ENCODE measurements around the gene SCARB1.
"Not testable (repeated sequence)": the region's sequence is repeated elsewhere in the genome, so short reads cannot be mapped to it uniquely, and the experiment has no call there.

The SCARB1 gene

DNA sequence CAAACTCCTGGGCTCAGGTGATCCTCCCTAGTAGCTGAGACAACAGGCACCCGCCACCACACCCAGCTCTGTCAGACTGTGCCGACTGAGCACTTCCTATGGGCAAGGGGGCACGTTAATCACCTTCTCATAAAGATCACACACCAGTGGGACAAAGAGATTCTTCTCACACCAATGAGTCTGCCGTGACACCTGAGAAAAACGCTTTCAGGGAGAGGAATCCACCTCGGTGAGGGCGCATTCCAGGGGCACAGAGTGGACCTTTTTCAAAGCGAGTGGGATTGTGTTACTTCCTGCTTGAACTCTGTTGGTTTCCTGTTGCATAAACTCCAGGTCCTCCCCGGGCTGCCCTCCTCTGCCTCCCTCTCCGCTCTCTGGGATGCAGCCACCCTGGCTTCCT, 17.5 kb upstream of the SCARB1 start:
- Histone ChIP-seq H3K36me3 (ENCODE audit: control insufficient read depth, insufficient read depth, low read length) (no peaks in the 10 kb centered on the region), H3K4me3 (ENCODE audit: low read depth, low read length) (no peak overlapping the region), H3K9me3 (ENCODE audit: control insufficient read depth, insufficient read depth, low read length) (no peaks in the 10 kb centered on the region), H3K27me3 (ENCODE audit: control insufficient read depth, insufficient read depth, low read length) (no peaks in the 10 kb centered on the region), H3K27ac (ENCODE audit: low read depth, low read length) (no peak overlapping the region), H3K4me1 (ENCODE audit: control insufficient read depth, insufficient read depth, low read length) (peaks cover 16% of the 10 kb centered on the region; the same call in 1 of the 2 replicates), H3K9ac (ENCODE audit: low read depth, low read length) (no peak overlapping the region)

DNA sequence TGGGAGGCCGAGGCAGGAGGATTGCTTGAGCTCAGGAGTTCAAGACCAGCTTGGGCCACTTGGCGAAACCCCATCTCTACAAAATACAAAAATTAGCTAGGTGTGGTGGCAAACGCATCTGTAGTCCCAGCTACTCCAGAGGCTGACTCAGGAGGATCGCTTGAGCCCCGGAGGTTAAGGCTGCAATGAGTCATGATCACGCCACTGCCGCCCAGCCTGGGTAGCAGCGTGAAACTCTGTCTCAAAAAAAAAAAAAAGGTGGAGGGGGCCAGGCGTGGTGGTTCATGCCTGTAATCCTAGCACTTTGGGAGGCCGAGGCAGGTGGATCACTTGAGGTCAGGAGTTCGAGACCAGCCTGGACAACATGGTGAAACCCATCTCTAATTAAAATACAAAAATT, 16.7 kb upstream of the SCARB1 start:
- peaks cover 16% of the 10 kb centered on the region; the same call in 1 of the 2 replicates for H3K4me1 ChIP-seq (ENCODE audit: control insufficient read depth, insufficient read depth, low read length)
- H3K9ac ChIP-seq (ENCODE audit: low read depth, low read length); H3K27me3 ChIP-seq (ENCODE audit: control insufficient read depth, insufficient read depth, low read length); H3K4me3 ChIP-seq (ENCODE audit: low read depth, low read length); H3K9me3 ChIP-seq (ENCODE audit: control insufficient read depth, insufficient read depth, low read length); H3K36me3 ChIP-seq (ENCODE audit: control insufficient read depth, insufficient read depth, low read length); H3K27ac ChIP-seq (ENCODE audit: low read depth, low read length): not testable (repeated sequence)

DNA sequence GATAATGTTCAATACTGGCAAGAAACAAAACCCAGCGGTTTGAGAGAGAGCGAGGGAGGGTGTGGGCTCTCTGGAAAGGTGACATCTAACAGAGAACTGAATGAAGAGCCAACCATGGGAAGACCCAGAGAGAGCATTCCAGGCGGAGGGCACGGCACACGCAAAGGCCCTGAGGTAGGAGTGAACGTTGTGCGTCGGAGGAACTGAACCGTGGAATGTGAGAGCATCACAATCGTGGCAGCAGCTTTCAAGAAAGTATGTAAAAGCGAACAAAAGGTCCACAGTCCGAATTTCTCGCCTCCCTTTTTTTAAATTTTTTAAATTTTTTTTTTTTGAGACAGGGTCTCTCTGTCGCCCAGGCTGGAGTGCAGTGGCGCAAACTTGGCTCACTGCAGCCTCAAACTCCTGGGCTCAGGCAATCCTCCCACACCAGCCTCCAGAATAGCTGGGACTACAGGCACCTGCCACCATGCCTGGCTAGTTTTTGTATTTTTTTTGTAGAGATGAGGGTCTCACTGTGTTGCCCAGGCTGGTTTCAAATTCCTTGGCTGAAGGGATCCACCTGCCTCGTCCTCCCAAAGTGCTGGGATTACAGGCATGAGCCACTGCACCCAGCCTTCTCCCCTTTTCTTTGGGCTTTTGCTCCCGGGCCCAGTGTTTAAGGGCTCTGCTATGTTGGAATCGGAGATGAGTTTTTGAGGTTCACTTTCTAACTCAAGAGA, 15.3 kb upstream of the SCARB1 start:
- Histone ChIP-seq H3K9me3 (ENCODE audit: control insufficient read depth, insufficient read depth, low read length) (no peaks in the 10 kb centered on the region), H3K9ac (ENCODE audit: low read depth, low read length) (no peak overlapping the region), H3K27ac (ENCODE audit: low read depth, low read length) (no peak overlapping the region), H3K4me3 (ENCODE audit: low read depth, low read length) (no peak overlapping the region), H3K27me3 (ENCODE audit: control insufficient read depth, insufficient read depth, low read length) (no peaks in the 10 kb centered on the region), H3K36me3 (ENCODE audit: control insufficient read depth, insufficient read depth, low read length) (no peaks in the 10 kb centered on the region), H3K4me1 (ENCODE audit: control insufficient read depth, insufficient read depth, low read length) (peaks cover 7% of the 10 kb centered on the region; the same call in 1 of the 2 replicates)

DNA sequence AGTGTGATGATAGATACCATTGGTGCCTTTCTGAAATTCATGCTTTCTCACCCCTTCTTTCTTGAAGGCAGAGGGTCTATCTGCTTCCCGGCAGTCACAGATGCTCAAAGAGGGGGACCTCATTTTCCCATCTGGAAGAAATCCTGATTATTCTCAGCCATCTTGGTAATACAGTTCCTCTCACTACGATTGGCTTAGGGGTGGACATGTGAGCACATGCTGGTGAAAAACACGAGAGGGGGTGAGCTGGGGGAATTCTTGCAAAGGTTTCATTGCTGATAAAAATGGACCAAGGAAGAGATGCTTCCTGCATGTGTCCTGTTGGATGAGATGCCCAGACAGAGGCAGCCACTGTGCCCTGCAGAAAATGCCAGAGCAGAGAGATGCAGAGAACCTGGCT, 13.8 kb upstream of the SCARB1 start:
- Histone ChIP-seq H3K27ac (ENCODE audit: low read depth, low read length) (no peak overlapping the region), H3K36me3 (ENCODE audit: control insufficient read depth, insufficient read depth, low read length) (no peaks in the 10 kb centered on the region), H3K9me3 (ENCODE audit: control insufficient read depth, insufficient read depth, low read length) (no peaks in the 10 kb centered on the region), H3K9ac (ENCODE audit: low read depth, low read length) (no peak overlapping the region), H3K4me1 (ENCODE audit: control insufficient read depth, insufficient read depth, low read length) (no peaks in the 10 kb centered on the region), H3K4me3 (ENCODE audit: low read depth, low read length) (no peak overlapping the region), H3K27me3 (ENCODE audit: control insufficient read depth, insufficient read depth, low read length) (no peaks in the 10 kb centered on the region)

DNA sequence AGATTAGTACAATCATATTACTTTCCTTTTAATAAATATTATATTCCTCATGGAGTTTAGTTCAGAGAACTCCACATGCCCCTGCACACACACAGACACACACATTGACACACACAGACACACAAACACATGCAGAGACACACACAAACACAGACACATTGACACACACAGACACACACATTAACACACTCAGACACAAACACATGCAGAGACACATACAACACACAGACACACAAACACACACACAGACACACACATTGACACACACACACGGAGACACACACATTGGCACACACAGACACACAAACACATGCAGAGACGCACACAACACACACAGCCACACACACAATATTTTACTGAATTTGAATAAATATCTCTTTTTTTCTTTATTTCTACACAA, 12.5 kb upstream of the SCARB1 start:
- H3K9me3 ChIP-seq (ENCODE audit: control insufficient read depth, insufficient read depth, low read length): no peaks in the 10 kb centered on the region
- H3K27ac ChIP-seq (ENCODE audit: low read depth, low read length): no peak overlapping the region
- no peaks in the 10 kb centered on the region for H3K36me3 ChIP-seq (ENCODE audit: control insufficient read depth, insufficient read depth, low read length)
- no peak overlapping the region for H3K4me3 ChIP-seq (ENCODE audit: low read depth, low read length)
- no peak overlapping the region for H3K9ac ChIP-seq (ENCODE audit: low read depth, low read length)
- no peaks in the 10 kb centered on the region for H3K4me1 ChIP-seq (ENCODE audit: control insufficient read depth, insufficient read depth, low read length)
- no peaks in the 10 kb centered on the region for H3K27me3 ChIP-seq (ENCODE audit: control insufficient read depth, insufficient read depth, low read length)

DNA sequence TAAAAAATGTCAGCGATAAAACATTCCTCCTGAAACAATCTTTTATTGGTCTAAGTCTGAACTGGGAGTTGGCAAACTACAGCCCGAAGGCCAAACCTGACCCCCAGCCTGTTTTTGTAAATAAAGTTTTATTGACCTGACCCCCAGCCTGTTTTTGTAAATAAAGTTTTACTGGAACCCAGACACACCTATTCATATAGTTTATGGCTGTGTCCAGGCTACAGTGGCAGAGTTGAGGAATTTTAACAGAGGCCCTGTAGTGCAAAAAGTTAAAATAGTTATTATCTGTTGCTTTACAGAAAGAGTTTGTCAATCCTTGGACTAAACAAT, 12.1 kb upstream of the SCARB1 start:
- Histone ChIP-seq H3K27ac (ENCODE audit: low read depth, low read length) (no peak overlapping the region), H3K9me3 (ENCODE audit: control insufficient read depth, insufficient read depth, low read length) (no peaks in the 10 kb centered on the region)

DNA sequence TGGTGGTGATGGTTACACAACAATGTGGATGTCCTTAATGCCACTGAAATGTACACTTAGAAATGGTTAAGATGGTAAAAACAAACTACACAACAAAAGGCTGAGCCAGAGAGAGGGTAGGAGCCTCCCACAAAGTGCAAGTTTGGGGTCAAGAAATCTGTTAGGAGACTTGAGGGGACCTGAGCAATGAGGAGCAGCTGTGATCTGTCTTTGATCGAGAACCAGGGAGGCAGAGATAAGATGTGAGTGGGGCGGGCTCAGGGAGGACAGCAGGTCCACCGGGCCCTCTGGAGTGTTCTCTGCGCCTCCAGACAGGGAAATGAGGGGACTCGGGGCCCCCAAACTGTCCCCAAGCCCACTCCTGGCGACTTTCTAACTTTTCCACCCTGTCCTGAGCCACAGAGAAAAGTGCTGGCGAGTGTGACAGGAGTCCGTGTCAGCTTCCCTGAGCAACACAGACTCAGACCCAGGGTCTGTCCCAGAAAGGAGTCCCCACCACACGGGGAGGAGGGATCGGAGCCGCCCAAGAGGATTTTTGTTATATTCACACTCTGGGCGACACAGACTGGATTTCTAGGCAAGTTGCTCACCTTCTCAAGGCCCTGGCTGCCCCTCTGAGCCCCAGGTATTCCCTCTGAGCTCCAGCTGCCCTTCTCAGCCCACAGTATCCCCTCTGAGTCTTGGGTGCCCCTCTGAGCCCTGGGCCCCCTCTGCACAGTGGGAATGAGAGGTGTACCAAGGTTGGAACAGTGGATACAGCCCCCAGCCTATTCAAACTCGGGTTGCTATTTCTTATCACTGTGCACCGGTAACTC, 11.5 kb upstream of the SCARB1 start:
- H3K9ac ChIP-seq (ENCODE audit: low read depth, low read length): no peak overlapping the region
- H3K4me1 ChIP-seq (ENCODE audit: control insufficient read depth, insufficient read depth, low read length): no peaks in the 10 kb centered on the region
- H3K36me3 ChIP-seq (ENCODE audit: control insufficient read depth, insufficient read depth, low read length): no peaks in the 10 kb centered on the region
- H3K4me3 ChIP-seq (ENCODE audit: low read depth, low read length): no peak overlapping the region
- H3K9me3 ChIP-seq (ENCODE audit: control insufficient read depth, insufficient read depth, low read length): no peaks in the 10 kb centered on the region
- H3K27ac ChIP-seq (ENCODE audit: low read depth, low read length): no peak overlapping the region
- H3K27me3 ChIP-seq (ENCODE audit: control insufficient read depth, insufficient read depth, low read length): no peaks in the 10 kb centered on the region

More for the DNA sequence above, 12.1 kb upstream of the SCARB1 start:
- Histone ChIP-seq H3K27me3 (ENCODE audit: control insufficient read depth, insufficient read depth, low read length) (no peaks in the 10 kb centered on the region), H3K4me3 (ENCODE audit: low read depth, low read length) (no peak overlapping the region), H3K36me3 (ENCODE audit: control insufficient read depth, insufficient read depth, low read length) (no peaks in the 10 kb centered on the region), H3K9ac (ENCODE audit: low read depth, low read length) (no peak overlapping the region), H3K4me1 (ENCODE audit: control insufficient read depth, insufficient read depth, low read length) (no peaks in the 10 kb centered on the region)

DNA sequence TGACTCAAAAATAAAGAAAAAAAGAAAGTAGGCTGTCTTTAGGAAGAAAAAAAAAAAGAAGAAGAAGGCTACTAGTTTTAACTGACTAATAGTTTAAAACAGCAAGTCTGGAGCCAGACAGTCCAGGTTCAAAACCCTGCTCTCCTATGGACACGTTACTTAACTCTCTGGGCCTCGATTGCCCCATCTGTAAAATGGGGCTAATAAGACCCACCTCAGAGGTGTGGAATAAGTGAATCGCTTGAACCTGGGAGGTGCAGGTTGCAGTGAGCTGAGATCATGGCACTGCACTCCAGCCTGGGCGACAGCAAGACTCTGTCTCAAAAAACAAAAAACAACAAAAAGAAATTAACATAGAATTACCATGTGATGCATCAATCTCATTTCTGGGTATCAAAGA, 10.5 kb upstream of the SCARB1 start:
- no peaks in the 10 kb centered on the region for H3K36me3 ChIP-seq (ENCODE audit: control insufficient read depth, insufficient read depth, low read length)
- H3K4me1 ChIP-seq (ENCODE audit: control insufficient read depth, insufficient read depth, low read length): no peaks in the 10 kb centered on the region
- no peaks in the 10 kb centered on the region for H3K9me3 ChIP-seq (ENCODE audit: control insufficient read depth, insufficient read depth, low read length)
- H3K9ac ChIP-seq (ENCODE audit: low read depth, low read length): no peak overlapping the region
- H3K27ac ChIP-seq (ENCODE audit: low read depth, low read length): no peak overlapping the region
- no peak overlapping the region for H3K4me3 ChIP-seq (ENCODE audit: low read depth, low read length)
- H3K27me3 ChIP-seq (ENCODE audit: control insufficient read depth, insufficient read depth, low read length): no peaks in the 10 kb centered on the region

DNA sequence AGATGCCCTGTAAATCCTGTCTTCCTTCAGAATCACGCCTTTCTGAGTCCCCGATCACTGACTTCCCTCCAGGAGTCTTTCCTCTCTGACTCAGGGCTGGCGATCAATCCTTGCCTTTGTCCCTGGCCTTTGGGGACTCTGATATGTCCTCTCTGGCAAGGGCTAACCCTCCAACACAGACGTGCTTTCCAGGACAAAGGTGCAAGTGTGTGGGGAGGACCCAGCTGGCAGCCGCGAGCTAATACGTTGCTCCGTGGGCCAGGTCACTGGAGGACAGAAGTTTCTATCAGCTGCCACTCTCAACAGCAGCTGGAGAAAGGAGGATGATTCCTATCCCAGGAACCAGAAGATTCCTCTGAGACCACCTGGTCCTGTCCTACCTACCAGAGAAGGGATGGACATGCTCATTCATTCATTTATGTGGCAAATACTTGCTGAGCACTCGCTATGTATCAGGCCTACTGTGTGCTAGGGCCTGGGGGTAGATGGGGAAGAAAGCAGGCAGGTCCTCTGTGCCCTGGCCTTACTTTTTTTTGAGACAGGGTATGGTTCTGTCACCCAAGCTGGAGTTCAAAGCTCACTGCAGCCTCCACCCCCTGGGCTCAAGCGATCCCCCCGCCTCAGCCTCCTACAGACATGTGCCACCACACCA, 8.5 kb upstream of the SCARB1 start:
- Histone ChIP-seq H3K9ac (ENCODE audit: low read depth, low read length) (no peak overlapping the region), H3K9me3 (ENCODE audit: control insufficient read depth, insufficient read depth, low read length) (no peaks in the 10 kb centered on the region), H3K36me3 (ENCODE audit: control insufficient read depth, insufficient read depth, low read length) (no peaks in the 10 kb centered on the region), H3K4me3 (ENCODE audit: low read depth, low read length) (no peak overlapping the region), H3K4me1 (ENCODE audit: control insufficient read depth, insufficient read depth, low read length) (no peaks in the 10 kb centered on the region), H3K27ac (ENCODE audit: low read depth, low read length) (no peak overlapping the region), H3K27me3 (ENCODE audit: control insufficient read depth, insufficient read depth, low read length) (no peaks in the 10 kb centered on the region)

DNA sequence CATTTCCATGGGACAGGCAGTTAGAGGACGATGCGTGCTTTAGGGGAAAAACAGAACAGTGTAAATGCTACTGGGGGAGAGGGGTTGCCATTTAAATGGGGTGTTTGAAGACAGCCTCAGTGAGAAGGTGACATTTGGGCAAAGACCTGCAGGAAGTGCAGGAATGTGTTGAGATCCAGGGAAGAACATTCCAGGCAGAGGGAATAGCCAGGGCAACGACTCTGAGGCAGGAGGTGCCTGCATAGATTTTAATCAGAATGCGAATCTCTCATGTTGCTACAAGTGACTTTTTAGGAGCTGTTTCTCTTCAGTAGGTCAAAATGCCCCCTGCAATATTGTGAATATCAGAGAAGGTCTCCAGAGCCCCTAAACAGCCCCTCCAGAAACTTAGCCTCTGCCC, 7.6 kb upstream of the SCARB1 start:
- Histone ChIP-seq H3K4me1 (ENCODE audit: control insufficient read depth, insufficient read depth, low read length) (no peaks in the 10 kb centered on the region), H3K27me3 (ENCODE audit: control insufficient read depth, insufficient read depth, low read length) (no peaks in the 10 kb centered on the region), H3K4me3 (ENCODE audit: low read depth, low read length) (no peak overlapping the region), H3K9me3 (ENCODE audit: control insufficient read depth, insufficient read depth, low read length) (no peaks in the 10 kb centered on the region), H3K36me3 (ENCODE audit: control insufficient read depth, insufficient read depth, low read length) (no peaks in the 10 kb centered on the region), H3K27ac (ENCODE audit: low read depth, low read length) (no peak overlapping the region), H3K9ac (ENCODE audit: low read depth, low read length) (no peak overlapping the region)

DNA sequence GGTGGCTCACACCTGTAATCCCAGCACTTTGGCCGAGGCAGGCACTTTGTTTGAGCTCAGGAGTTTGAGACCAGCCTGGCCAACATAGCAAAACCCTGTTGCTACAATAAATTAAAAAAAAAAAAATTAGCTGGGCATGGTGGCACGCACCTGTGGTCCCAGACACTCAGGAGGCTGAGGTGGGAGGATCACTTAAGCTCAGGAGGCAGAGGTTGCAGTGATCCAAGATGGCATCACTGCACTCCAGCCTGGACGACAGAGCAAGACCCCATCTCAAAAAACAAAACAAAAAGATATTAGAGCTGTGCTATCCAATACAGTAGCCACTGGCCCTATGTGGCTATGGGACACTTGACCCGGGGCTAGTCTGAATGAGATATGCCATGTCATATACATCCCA, 6.9 kb upstream of the SCARB1 start:
- no peak overlapping the region for H3K9ac ChIP-seq (ENCODE audit: low read depth, low read length)
- H3K36me3 ChIP-seq (ENCODE audit: control insufficient read depth, insufficient read depth, low read length): no peaks in the 10 kb centered on the region
- no peaks in the 10 kb centered on the region for H3K27me3 ChIP-seq (ENCODE audit: control insufficient read depth, insufficient read depth, low read length)
- H3K4me1 ChIP-seq (ENCODE audit: control insufficient read depth, insufficient read depth, low read length): no peaks in the 10 kb centered on the region
- H3K27ac ChIP-seq (ENCODE audit: low read depth, low read length): no peak overlapping the region
- no peak overlapping the region for H3K4me3 ChIP-seq (ENCODE audit: low read depth, low read length)
- no peaks in the 10 kb centered on the region for H3K9me3 ChIP-seq (ENCODE audit: control insufficient read depth, insufficient read depth, low read length)
